ENCODE measurements around the gene C6orf47.

C6orf47 gene

DNA sequence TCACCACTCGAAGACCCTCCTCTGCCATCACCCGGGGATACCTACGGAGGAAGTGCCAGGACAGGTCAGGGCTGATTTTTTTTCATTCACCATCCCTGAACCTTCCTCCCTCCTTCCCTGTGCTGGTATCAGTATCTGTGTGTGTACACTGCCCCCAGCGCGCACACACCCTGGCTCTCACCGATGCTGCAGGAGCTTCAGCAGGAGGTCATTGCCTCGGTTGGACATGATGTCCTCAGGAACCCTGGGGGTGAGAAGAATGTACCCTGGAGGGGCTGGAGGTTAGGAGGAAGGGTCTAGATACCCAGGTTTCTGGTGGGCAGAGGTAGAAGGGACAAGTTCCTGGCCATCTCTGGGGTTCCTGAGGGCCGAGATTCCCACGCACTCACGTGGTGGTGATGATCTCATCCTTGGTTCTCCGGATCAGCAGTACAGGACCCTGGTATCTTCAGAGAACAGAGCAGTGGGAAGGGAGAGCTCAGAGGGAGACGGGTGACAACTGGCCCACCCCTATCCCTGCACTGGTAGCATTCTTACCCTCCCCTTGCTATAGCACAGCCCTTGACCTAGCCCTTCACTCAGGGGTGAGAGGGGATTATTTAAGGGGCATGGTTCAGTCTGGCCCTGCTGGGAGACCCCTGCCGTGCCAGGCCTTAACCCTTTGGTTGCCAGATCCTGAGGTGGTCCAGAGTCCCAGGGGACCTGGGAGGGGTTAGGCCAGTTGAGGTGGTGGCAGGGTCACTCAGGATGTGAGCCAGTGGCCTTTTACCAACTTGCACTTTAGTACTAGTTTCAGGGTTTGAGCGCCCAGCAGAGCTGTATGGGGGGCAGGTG lies 27.5 kb upstream of the C6orf47 start:
- DNase-seq (ENCODE audit: low read depth, low spot score), result no peak

DNA sequence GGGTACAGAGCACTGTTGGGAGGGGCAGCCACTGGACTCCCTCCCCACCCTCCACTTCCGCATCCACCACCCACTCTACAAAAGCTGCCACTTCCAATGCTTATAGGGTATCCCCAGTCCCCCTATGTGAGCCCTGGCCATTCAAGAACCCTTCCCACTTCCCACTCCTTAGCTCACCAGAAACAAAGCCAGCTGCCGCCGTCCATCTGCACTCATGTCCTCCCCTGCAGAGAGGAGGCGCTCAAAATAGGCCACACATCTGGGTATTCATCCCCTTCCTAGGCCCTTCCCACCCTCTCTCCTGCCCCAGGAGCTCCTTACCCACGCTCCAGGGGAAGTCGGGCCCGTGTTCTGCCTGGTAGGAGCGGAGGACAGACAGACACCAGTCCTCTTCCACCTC lies 26.7 kb upstream of the C6orf47 start:
- no peak for DNase-seq (ENCODE audit: low read depth, low spot score)

DNA sequence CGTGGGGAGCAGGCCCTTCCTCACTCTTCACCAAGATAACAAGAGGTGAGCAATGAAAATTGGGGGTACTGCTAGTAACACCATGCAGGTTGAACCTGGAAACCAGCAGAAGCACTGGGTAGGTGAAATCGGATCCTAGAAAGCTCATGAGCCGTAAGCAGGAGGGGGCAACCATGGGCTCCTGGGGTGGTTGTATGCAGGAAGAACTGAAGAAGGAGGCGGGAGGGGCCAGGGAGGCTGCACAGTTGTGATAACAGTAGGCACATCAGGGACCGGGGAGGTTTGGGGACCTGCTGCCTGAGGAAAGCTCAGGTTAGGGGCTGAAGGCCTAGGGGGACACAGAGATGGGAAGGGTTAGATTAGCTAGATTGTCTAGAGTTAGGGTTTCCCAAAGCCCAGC lies 25.9 kb upstream of the C6orf47 start:
- DNase-seq (ENCODE audit: low read depth, low spot score), result no peak

DNA sequence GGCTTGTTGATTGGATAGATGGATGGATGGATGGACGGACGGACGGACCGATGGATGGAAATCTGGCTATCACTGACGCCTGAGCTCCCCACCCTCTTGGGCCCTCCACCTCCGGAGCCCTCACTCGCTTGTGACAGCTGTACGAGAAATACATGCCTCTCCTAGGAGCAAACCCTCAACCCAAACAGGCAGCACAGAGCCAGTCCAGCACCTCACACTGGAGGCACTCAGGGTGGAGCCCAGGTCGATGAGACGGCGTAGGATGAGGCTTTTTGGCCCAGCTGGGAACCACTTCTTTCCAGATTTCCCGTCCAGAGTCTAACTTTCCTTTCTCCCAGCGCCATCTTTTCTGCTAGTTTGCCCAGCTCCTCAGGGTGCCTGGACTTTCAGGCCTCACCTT lies 23.0 kb upstream of the C6orf47 start:
- DNase-seq (ENCODE audit: low read depth, low spot score), result no peak

DNA sequence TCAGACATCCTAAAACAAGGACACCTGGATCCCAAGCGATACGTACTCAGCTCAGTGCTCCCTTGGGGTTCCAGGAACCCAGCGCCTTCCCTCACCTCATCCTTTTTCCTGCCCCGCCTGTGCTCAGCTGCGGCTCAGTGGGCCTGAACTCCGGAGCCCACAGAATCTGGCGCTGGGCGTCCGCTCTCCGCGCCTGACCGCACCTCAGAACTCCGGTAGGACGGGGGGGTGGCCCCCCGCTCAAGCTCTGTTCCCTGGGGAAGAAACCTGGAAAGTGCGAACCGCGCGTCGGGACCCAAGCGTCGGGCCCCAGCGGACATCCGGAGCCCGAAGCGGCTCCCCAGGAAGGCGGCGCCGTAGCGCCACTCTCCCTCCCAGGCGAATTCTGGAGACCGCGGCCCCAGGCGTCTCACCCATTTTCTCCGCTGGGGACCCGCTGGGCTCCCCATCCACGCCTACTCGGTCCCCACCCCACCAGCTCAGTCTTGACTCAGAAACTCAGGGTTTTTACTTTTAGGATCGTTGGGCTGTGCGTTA lies 20.6 kb upstream of the C6orf47 start:
- DNase-seq (ENCODE audit: low read depth, low spot score), result no peak

DNA sequence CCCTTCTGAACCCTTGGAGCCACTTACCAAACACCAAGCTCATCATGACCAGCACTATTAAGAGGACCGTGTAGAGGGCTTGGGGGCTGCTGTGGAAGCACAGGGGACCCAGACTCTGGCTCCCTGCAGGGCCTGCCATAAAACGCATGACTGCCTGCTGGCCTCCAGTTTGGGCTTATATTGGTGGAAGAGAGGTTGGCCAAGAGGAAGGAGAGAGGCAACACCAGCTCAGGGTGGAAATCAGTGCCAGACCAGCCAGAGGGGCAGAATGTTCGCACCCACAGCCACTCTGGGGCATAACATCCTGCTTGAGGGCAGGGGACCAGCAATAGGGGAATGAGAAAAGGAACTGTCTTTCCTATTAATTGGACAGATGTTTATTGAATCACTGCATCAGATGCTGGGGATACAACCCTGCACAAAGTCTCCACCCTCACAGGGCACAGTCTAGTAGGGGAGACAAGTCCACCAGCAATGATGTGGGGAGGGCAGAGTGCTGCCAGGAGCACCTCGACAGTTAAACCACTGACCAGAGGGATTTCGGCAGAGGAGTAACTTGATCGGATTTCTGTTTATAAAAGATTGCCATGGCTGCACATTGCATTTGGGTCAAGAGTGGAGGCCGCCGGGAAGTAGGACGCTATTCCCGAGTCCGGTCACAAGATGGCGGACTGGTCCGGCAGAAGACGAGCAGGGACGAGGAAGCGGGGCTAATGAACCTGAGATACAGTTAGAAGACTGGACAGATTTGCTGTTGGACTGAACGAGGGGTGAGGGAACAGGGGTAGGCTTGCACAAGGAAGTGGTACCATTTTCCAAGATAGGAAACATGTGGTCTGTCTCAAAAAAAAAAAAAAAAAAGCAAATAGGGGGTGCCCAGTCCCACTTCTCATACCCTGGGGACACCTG lies 19.9 kb upstream of the C6orf47 start, which contains the start of gene LY6G5C:
TSS of gene LY6G5C (minus strand) at position 842 of the 909 bp plus-strand sequence. CDS start at position 148, 694 bp downstream.
- no peak for DNase-seq (ENCODE audit: low read depth, low spot score)

DNA sequence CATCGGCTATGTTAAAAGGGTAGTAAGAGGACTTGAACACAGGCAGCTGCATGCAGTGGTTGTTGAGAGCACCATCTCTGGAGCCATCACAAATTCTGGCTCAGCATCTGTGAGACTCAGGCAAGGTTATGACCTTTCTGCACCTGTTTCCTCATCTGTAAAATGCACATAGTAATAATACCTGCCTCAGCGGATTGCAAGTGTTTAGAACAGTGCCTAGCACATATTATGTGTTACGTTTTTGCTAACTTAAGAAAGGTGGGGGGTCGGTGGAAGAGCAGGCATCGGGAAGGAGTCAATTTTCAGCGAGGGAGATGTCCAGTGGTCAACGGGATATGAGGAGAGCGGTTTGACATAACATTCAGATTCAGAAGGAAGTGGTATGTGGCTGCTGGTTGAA lies 17.4 kb upstream of the C6orf47 start:
- DNase-seq (ENCODE audit: low read depth, low spot score), result no peak

DNA sequence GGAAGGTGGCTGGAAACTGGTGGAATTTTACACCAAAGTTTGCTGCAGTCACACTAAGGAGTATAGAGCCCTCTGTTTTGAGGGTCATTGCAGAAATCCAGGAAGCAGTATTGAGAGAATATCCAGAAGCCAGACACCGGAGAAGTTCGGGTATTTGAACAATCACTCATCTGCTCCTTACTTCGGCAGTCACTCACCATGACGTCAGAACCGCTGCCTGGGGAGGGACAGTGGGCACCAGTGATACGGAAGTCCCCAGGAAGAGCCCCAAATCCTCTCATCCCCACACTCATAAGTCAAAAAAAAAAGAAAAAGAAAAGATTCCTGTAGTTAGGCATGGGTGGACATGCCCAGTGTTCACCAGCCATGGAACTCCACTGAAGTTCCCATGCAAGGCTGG lies 16.3 kb upstream of the C6orf47 start:
- no peak for DNase-seq (ENCODE audit: low read depth, low spot score)

DNA sequence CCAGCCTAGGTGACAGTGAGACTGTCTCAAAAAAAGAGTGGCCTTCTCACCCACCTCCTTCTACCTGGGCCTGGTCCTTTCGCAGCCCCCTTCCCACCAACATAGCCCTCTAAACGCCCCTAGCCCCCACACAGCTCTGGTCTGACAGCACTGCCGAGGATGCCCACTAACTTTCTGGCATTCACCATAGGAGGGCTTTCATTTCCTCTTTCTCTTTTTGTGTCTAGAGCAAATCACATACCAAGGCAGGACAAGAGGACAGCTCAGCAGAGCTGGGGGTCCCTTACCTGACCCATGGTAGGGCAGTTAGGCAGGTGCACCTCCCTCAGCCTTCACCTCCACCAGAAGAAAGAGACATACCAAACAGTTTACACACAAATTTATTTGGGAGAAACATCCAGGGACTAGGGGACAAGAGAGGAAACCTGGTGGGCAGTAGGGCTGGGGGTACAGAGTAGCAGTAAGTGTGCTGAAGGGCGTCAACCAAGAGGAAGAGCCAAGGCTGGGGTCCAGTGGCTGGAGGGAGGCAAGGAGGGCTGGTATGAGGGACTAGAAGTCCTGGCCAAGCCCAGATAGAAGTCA lies 15.8 kb upstream of the C6orf47 start:
- DNase-seq (ENCODE audit: low read depth, low spot score), result no peak

DNA sequence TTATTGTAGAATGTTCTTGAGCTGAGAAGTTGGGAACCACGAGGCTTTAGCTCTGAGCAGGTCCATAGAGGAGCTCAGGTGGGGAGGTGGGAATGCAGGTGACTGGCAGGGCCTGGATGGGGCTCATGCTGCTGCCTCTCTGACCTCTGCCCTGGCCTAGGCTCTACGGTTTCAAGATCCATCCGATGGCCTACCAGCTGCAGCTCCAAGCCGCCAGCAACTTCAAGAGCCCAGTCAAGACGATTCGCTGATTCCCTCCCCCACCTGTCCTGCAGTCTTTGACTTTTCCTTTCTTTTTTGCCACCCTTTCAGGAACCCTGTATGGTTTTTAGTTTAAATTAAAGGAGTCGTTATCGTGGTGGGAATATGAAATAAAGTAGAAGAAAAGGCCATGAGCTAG lies 9.1 kb upstream of the C6orf47 start, which contains the start of gene LY6G5B:
TSS of gene LY6G5B (plus strand) at position 301 of the 400 bp plus-strand sequence. CDS start 975 bp downstream, outside the sequence.
- no peak for DNase-seq (ENCODE audit: low read depth, low spot score)

DNA sequence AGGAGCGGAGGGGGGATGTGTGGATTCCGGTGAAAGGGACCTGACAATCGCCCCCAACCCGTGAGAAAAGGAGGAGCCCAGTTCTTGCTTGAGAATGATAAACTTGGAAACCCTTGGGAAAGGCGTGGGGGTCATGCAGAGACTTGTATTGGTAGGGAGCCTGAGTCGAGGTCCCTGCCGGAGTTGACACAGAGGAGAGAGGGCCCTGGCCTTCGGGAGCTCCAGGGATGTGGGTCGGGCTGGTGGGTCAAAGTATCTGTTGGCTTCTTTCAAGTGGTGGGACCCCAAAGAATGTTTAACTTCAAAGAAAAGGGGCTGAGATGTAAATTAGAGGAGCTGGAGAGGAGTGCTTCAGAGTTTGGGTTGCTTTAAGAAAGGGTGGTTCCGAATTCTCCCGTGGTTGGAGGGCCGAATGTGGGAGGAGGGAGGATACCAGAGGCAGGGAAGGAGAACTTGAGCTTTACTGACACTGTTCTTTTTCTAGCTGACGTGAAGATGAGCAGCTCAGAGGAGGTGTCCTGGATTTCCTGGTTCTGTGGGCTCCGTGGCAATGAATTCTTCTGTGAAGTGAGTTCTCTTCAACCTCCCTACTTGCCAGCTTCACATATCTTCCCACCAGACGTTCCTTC lies 5.9 kb upstream of the C6orf47 start:
- no peak for DNase-seq (ENCODE audit: low read depth, low spot score)

DNA sequence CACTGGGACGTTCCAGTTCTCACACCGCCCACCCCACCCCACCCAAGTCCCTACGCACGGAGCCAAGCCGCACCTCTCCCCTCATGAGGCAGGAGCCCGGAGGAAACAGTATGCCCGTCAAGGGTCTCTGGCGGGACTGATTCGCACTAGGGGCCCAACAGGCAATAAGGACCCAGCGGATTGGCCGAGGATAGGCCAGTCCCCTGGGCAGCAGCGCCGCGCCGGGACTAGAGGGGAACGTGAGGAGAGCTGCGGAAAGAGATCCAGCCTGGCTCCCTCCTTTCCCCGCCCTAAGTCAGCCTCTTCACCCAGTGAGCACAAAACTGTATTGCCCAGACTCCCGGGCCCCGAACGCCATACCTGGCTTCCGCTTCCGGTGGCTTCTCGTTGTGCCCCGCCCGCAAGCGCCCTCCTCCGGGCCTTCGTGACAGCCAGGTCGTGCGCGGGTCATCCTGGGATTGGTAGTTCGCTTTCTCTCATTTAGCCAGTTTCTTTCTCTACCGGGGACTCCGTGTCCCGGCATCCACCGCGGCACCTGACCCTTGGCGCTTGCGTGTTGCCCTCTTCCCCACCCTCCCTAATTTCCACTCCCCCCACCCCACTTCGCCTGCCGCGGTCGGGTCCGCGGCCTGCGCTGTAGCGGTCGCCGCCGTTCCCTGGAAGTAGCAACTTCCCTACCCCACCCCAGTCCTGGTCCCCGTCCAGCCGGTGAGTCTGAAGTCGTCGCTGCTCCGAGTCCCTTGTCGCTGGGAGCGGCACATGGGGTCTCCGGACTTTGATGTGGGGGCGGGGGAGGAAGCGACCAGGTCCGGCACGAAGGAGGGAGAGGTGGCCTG lies 5.1 kb upstream of the C6orf47 start, which contains the start of gene CSNK2B:
TSS of gene CSNK2B (plus strand) at position 580 of the 836 bp plus-strand sequence. CDS start 752 bp downstream, outside the sequence.
- peak; percentile 94 for DNase-seq (ENCODE audit: low read depth, low spot score)

DNA sequence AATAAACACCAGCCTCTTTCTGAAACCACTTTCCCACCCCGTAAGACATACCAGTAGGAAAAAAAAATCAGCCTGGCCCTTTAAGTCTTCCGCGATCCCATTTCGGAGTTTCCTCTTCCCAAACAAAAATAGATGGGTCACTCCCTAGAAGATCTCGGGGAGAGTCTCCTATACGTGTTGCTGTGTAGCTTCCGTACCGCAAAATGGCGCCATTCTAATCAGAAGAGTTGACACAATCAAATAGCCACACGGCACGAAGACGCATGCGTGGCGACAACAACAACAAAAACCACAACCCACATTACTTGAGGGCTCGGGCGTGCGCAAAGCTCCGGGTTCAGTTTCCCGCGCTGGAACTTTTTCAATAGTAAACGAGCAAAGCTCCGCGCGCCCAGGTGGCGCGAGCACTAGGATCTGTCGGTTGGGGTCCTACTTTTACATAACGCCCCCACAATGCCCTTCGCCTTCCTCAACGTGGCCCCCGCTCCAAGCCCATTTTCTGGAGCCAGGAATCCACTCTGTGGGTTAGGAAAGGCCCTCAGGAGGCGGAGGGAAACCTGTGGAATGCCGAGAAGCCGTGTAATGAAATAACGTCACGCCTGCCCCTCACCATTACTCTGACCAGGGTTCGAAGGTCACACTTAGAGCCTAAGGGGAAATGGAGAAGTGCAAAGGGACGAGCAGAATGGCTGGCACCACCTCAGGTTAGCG lies 4.4 kb upstream of the C6orf47 start, which contains the start of gene GPANK1:
TSS of gene GPANK1 (minus strand) at position 208 of the 711 bp plus-strand sequence. CDS start 519 bp downstream, outside the sequence.
- no peak for DNase-seq (ENCODE audit: low read depth, low spot score)

DNA sequence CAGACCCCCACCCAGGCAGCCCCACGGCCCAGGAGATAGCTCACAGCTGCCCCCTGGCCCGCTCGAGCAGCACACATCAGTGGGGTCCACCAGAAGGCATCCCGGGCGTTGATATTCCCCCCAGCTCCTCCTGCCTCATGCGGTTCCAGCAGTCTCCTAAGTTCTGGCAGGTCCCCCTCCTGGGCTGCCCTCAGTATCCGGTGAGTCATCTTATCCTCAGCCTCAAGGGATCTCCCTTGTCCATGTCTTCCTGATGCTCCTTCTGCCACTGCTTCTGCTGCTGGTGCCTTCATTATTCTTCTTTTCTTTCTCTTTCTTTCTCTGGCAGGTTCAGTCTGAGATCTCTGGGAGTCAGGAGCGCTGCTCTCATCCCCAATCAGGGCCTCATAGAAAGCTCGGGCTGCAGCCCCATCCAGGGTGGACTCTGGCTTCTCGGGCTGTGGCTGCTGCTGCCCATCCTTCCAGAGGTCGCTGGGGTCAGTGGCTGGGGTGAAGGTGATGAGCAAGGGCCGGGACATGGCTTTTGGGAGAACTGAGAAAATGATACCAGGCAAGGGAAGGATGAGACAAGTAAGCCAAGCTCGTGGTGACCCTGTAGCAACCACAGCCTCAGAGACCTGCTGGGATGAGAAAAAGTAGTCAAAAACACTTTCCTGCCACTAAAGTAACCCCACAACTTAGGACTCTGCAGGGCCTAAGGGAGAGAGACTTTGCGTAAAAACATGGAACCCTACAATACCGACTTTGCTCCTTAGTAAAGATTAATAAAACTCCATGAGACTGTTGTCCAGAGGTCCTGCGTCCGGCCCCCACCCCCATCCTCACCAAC lies 3.6 kb upstream of the C6orf47 start:
- no peak for DNase-seq (ENCODE audit: low read depth, low spot score)

DNA sequence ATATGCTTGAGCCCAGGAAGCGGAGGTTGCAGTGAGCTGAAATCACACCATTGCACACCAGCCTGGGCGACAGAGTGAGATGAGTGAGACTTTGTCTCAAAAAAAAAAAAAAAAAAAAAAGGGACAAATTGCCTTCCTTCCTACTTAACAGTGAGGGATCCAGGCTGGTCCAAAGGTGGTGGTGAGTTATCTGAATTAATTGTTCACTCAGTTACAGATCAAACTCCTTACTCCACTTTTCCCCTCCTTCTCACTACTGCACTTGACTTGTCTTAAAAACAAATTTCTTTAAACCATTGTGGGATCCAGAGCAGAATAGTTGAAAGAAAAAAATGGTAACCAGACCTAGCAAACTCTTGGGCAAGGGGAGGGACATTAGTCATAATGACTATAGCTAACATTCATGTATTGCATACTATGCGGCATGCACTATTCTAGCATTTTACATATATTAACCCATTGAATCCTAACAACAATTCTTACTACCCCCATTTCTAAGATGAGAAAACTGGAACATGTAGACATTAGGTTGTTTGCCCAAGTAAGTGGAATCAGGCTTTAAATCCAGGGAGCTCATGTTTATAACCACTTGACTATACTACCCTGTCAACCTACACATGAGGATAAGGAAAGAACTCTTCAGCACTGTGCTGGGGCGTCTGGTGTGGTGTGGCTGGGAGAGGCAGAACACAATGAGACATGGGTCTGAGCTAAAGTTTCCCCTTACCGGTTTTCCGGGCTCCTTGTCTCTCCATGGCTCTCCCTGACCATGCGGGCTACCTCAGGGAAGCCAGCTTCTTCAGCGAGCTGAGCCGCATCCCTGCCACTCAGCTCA lies 2.8 kb upstream of the C6orf47 start:
- no peak for DNase-seq (ENCODE audit: low read depth, low spot score)

DNA sequence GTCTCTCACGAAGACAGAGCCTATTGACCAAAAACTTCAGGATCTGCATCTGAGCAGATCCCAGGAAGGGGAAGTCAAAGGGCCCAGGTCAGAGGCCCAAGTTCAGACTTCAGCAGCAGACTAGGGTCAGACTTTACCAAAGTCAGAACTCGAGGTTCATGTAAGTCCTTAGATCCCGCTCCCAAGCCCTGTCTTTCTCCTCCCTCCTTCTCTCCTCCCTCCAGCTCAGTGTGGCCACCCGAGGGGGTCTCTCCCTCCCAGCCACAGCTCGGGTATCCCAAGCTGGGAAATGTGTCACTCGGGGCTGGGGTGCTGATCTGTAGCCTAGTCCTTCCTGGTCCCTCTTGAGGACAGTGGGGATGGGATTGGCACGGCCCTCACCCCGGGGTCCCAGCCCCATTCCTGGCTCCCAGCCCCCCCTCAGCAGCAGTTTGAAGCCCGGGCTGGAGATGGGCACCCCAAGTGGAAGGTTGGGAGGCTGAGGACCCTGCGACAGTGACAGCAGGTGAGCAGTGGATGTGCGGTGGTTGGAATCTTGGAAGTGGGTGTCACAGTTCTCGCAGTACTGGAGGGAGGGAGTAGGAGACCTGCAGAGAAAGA lies 1.6 kb upstream of the C6orf47 start:
- no peak for DNase-seq (ENCODE audit: low read depth, low spot score)

Data from iPS DF 19.7 (cell line).